ENCODE data around the gene CLMN. TPM values are rescaled to one million over a fixed set of nuclear protein-coding genes. Genes with fewer than 3 reads are reported as not detected.

Gene CLMN
- total and polyA plus RNA-seq, 9 of the 15 experiments (the other 6 are each of a cell fraction or from before 2014, with no cell fraction given), result 0.01 to 0.18 (median 0.07) TPM; not detected in 4

DNA sequence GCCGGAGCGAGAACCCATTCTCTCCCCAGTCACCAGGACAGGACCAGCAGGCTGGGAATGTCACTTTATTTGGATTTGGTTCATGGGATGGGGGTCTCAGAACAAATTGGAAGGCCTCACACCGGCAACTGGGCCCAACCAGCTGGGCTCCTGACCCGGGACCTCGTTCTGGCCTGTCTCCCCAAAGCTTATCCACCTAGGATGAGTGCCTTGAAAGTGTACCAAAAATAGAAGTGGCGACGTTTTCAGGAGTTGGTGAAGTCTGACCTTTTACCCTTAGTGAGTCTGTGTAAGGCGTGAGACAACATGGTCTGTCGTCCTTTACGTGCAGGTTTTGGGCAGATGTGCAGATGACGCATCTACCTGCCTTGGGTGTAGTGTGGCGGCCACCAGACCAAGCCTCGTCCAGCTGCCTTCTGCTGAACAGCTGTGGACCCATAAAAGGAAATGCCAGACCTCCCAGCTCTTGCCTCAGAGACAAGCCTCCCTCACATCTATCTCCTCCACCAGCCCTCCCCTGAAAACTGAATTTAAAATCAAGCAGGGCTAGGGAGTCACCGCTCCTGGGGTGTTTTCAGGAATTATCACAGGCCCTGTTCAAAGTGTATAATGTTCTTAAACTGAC is 36.6 kb upstream of the CLMN start:
- intact Hi-C loops (cut with micrococcal nuclease), result no loop called here
- Histone ChIP-seq H3K9me1 (ENCODE audit: control insufficient read depth, insufficient read depth, low read length) (no peaks in the 10 kb centered on the region), H3K4me2 (ENCODE audit: insufficient read depth, low read length) (no peak overlapping the region), H2AFZ (ENCODE audit: low read depth, low read length) (no peak overlapping the region), H3K27ac (ENCODE audit: extremely low read depth, low read depth, low read length) (no peak overlapping the region), H4K20me1 (replicated peaks; ENCODE audit: control insufficient read depth, insufficient read depth, low read length) (0 out of 2 replicates have a peak, but pooled peaks cover 1% of the 10 kb centered on the region), H3K4me1 (replicated peaks in 1 of 2; ENCODE audit: control insufficient read depth in 2 of 2, insufficient read depth in 2 of 2, low read length in 2 of 2) (no peaks in the 10 kb centered on the region), H3K9ac (ENCODE audit: insufficient read depth in 1 of 2, low read depth in 2 of 2, low read length in 2 of 2) (no peak overlapping the region), H3K9me3 (replicated peaks; ENCODE audit: control insufficient read depth, insufficient read depth, low read depth, low read length) (no peaks in the 10 kb centered on the region), H3K4me3 (no peak overlapping the region), H3K79me2 (ENCODE audit: control insufficient read depth, insufficient read depth, low read length) (no peaks in the 10 kb centered on the region), H3K27me3 (ENCODE audit: control insufficient read depth in 2 of 2, insufficient read depth in 2 of 2, low read length in 2 of 2) (peaks cover 0 to 6% of the 10 kb centered on the region in 2 experiments; a peak in 2 of 5 replicates), H3K36me3 (ENCODE audit: control insufficient read depth, insufficient read depth, low read length) (no peaks in the 10 kb centered on the region)
- 2% methylated on average over 14 of the region's 14 CpGs for WGBS (ENCODE audit: insufficient coverage, low coverage, missing lambda C conversion rate)
- ATAC-seq (no peak), DNase-seq (ENCODE audit: extremely low read depth in 1 of 4, low spot score in 3 of 4) (no peak), FAIRE-seq (no peak)
- BruUV-seq (replicated peaks), result no TSS peak
- in situ Hi-C loops (cut with MboI), result no loop called here
- TF ChIP-seq ZNF23 (CRISPR knock-in tag; IDR thresholded peaks at IDR 0.05), result no peak
- POLR2A ChIA-PET, result interaction anchor here (0.5 kb wide), 1 partner anchor 289 kb away, joined by 4 read pairs; no protein-coding TSS in a partner anchor
- CTCF ChIA-PET (ENCODE audit: low intra/inter-chr PET ratio), result no interaction called here

DNA sequence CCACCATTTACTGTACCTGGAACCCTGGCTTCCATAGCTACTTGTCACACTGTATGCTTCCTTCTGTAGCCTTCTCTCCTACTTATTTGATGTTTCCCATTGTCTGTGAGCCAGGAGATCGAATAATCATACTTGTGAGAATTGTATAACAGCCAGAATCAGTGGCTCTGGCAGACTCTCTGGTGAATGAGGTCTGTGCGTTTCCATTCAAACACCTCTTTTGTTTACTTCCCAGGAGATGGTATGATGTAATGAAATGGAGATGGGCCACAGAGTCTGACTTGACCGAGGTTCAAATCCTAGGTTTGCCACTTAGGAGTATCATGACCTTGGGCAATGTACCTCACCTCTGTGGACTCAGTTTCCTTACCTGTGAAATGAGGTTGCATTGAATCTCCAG is 35.7 kb upstream of the CLMN start:
- Histone ChIP-seq H3K9me3 (replicated peaks; ENCODE audit: control insufficient read depth, insufficient read depth, low read depth, low read length) (no peaks in the 10 kb centered on the region), H3K27ac (ENCODE audit: extremely low read depth, low read depth, low read length) (no peak overlapping the region), H2AFZ (ENCODE audit: low read depth, low read length) (no peak overlapping the region), H3K4me1 (replicated peaks in 1 of 2; ENCODE audit: control insufficient read depth in 2 of 2, insufficient read depth in 2 of 2, low read length in 2 of 2) (no peaks in the 10 kb centered on the region), H3K36me3 (ENCODE audit: control insufficient read depth, insufficient read depth, low read length) (no peaks in the 10 kb centered on the region), H3K79me2 (ENCODE audit: control insufficient read depth, insufficient read depth, low read length) (no peaks in the 10 kb centered on the region), H3K4me3 (no peak overlapping the region), H4K20me1 (replicated peaks; ENCODE audit: control insufficient read depth, insufficient read depth, low read length) (no peaks in the 10 kb centered on the region), H3K9me1 (ENCODE audit: control insufficient read depth, insufficient read depth, low read length) (no peaks in the 10 kb centered on the region), H3K4me2 (ENCODE audit: insufficient read depth, low read length) (no peak overlapping the region), H3K9ac (ENCODE audit: insufficient read depth in 1 of 2, low read depth in 2 of 2, low read length in 2 of 2) (no peak overlapping the region), H3K27me3 (ENCODE audit: control insufficient read depth in 2 of 2, insufficient read depth in 2 of 2, low read length in 2 of 2) (peaks cover 0 to 6% of the 10 kb centered on the region in 2 experiments; a peak in 2 of 5 replicates)
- no peak for FAIRE-seq
- ChIA-PET POLR2A (no interaction called here), CTCF (ENCODE audit: low intra/inter-chr PET ratio) (no interaction called here)
- TF ChIP-seq, protein P1, sequence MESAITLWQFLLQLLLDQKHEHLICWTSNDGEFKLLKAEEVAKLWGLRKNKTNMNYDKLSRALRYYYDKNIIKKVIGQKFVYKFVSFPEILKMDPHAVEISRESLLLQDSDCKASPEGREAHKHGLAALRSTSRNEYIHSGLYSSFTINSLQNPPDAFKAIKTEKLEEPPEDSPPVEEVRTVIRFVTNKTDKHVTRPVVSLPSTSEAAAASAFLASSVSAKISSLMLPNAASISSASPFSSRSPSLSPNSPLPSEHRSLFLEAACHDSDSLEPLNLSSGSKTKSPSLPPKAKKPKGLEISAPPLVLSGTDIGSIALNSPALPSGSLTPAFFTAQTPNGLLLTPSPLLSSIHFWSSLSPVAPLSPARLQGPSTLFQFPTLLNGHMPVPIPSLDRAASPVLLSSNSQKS (CRISPR knock-in tag; IDR thresholded peaks at IDR 0.05), result no peak
- TF ChIP-seq SRSF9 (IDR thresholded peaks at IDR 0.05; ENCODE audit: borderline replicate concordance, low read depth, low read length), result no peak
- TF ChIP-seq, protein P2, sequence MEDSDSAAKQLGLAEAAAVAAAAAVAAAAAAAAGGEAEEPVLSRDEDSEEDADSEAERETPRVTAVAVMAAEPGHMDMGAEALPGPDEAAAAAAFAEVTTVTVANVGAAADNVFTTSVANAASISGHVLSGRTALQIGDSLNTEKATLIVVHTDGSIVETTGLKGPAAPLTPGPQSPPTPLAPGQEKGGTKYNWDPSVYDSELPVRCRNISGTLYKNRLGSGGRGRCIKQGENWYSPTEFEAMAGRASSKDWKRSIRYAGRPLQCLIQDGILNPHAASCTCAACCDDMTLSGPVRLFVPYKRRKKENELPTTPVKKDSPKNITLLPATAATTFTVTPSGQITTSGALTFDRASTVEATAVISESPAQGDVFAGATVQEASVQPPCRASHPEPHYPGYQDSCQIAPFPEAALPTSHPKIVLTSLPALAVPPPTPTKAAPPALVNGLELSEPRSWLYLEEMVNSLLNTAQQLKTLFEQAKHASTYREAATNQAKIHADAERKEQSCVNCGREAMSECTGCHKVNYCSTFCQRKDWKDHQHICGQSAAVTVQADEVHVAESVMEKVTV (CRISPR knock-in tag; IDR thresholded peaks at IDR 0.05), result no peak
- no peak for TF ChIP-seq POLR3G (IDR thresholded peaks at IDR 0.05; ENCODE audit: extremely low read depth, insufficient read length, insufficient replicate concordance)
- TF ChIP-seq IFI16 (CRISPR knock-in tag; IDR thresholded peaks at IDR 0.05), result no peak
- TF ChIP-seq NR2F6 (CRISPR knock-in tag; IDR thresholded peaks at IDR 0.05), result no peak
- no peak for TF ChIP-seq ZNF584 (CRISPR knock-in tag; IDR thresholded peaks at IDR 0.05; ENCODE audit: low read depth)
- in situ Hi-C loops (cut with MboI) (no loop called here), intact Hi-C loops (cut with micrococcal nuclease) (no loop called here)
- no peak for ATAC-seq
- DNase-seq (ENCODE audit: extremely low read depth in 1 of 4, low spot score in 3 of 4), result no peak
- 0% methylated on average over 3 of the region's 3 CpGs for WGBS (ENCODE audit: insufficient coverage, low coverage, missing lambda C conversion rate)
- no TSS peak for BruUV-seq (replicated peaks)

Measured in K562 (cell line).